H9 (cell line): ENCODE measurements around the gene KRTAP12-2. TPM values are rescaled to one million over a fixed set of nuclear protein-coding genes. Genes with fewer than 3 reads are reported as not detected.

ENCODE experiments used
- DNase-seq: peaks from one replicate; pipeline ENCODE4 v3.0.0-alpha.2; 2017
- H2AFZ ChIP-seq: one replicate; pipeline ENCODE4 v1.6.1; 2013; ENCODE audit warnings: mild to moderate bottlenecking, low read length, control low read depth, moderate library complexity
- H2AK5ac ChIP-seq: 2 replicates; pipeline ENCODE4 v1.6.1; 2013; ENCODE audit warnings: low read length, control low read depth, mixed read lengths; ENCODE audit not compliant: insufficient read length
- H2BK120ac ChIP-seq: one replicate; pipeline ENCODE4 v1.6.1; 2013; ENCODE audit warnings: low read depth, mild to moderate bottlenecking, low read length, control low read depth, inconsistent platforms; ENCODE audit not compliant: poor library complexity, severe bottlenecking
- H2BK12ac ChIP-seq: 2 replicates; pipeline ENCODE4 v1.6.1; 2013; ENCODE audit warnings: low read length, control low read depth, mixed read lengths, low read depth; ENCODE audit not compliant: insufficient read length
- H2BK15ac ChIP-seq: 2 replicates; pipeline ENCODE4 v1.6.1; 2013; ENCODE audit warnings: low read depth, low read length, control low read depth
- H2BK20ac ChIP-seq: one replicate; pipeline ENCODE4 v1.6.1; 2013; ENCODE audit warnings: low read depth, mild to moderate bottlenecking, low read length, control low read depth, inconsistent platforms; ENCODE audit not compliant: poor library complexity, severe bottlenecking
- H2BK5ac ChIP-seq: 2 replicates; pipeline ENCODE4 v1.6.1; 2013; ENCODE audit warnings: low read length, control low read depth, mixed read lengths; ENCODE audit not compliant: insufficient read length
- H3K14ac ChIP-seq: 2 replicates; pipeline ENCODE4 v1.6.1; 2013; ENCODE audit warnings: low read length, control low read depth; ENCODE audit not compliant: insufficient read depth
- H3K18ac ChIP-seq: 2 replicates; pipeline ENCODE4 v1.6.1; 2013; ENCODE audit warnings: low read depth, mild to moderate bottlenecking, mixed read lengths, low read length, control low read depth; ENCODE audit not compliant: insufficient read length
- H3K23ac ChIP-seq: 2 replicates; pipeline ENCODE4 v1.6.1; 2013; ENCODE audit warnings: low read length, control low read depth, mixed read lengths, low read depth; ENCODE audit not compliant: insufficient read length
- H3K23me2 ChIP-seq: 2 replicates; pipeline ENCODE4 v1.6.1; 2013; ENCODE audit warnings: low read depth, mild to moderate bottlenecking, mixed read lengths, low read length, control low read depth; ENCODE audit not compliant: insufficient read length, poor library complexity, severe bottlenecking
- H3K27ac ChIP-seq: 2 replicates; pipeline ENCODE4 v1.5.1; 2013; ENCODE audit warnings: low read length, control low read depth, mixed read lengths, low read depth; ENCODE audit not compliant: insufficient read length
- H3K27me3 ChIP-seq: 2 replicates; pipeline ENCODE4 v1.6.1; 2013; ENCODE audit warnings: low read length, control low read depth, inconsistent platforms; ENCODE audit not compliant: insufficient read depth
- H3K4ac ChIP-seq: 2 replicates; pipeline ENCODE4 v1.6.1; 2013; ENCODE audit warnings: low read depth, mild to moderate bottlenecking, control low read depth, inconsistent platforms, low read length, moderate library complexity
- H3K4me1 ChIP-seq: 2 replicates; pipeline ENCODE4 v1.6.1; 2013; ENCODE audit warnings: low read length, control low read depth, inconsistent platforms; ENCODE audit not compliant: insufficient read depth
- H3K4me2 ChIP-seq: 2 replicates; pipeline ENCODE4 v1.6.1; 2013; ENCODE audit warnings: low read length, control low read depth, mixed read lengths; ENCODE audit not compliant: insufficient read length, insufficient read depth
- H3K56ac ChIP-seq: 2 replicates; pipeline ENCODE4 v1.6.1; 2013; ENCODE audit warnings: low read depth, mild to moderate bottlenecking, mixed read lengths, low read length, control low read depth; ENCODE audit not compliant: insufficient read length
- H3K79me1 ChIP-seq: 2 replicates; pipeline ENCODE4 v1.6.1; 2013; ENCODE audit warnings: low read depth, mild to moderate bottlenecking, moderate library complexity, low read length, control low read depth, inconsistent platforms; ENCODE audit not compliant: insufficient read depth, poor library complexity, severe bottlenecking
- H3K79me2 ChIP-seq: 2 replicates; pipeline ENCODE4 v1.6.1; 2013; ENCODE audit warnings: low read length, control low read depth, inconsistent platforms; ENCODE audit not compliant: insufficient read depth
- H3K9ac ChIP-seq: 2 replicates; pipeline ENCODE4 v1.6.1; 2013; ENCODE audit warnings: low read length, control low read depth, mixed read lengths; ENCODE audit not compliant: insufficient read length; ENCODE audit errors: extremely low read depth
- H3K9me3 ChIP-seq: one replicate; pipeline ENCODE4 v1.6.1; 2013; ENCODE audit warnings: low read depth, low read length, inconsistent platforms; ENCODE audit not compliant: control insufficient read depth
- H3T11ph ChIP-seq: one replicate; pipeline ENCODE4 v1.6.1; 2013; ENCODE audit warnings: mild to moderate bottlenecking, low read length, control low read depth, inconsistent platforms
- H4K20me1 ChIP-seq: one replicate; pipeline ENCODE4 v1.6.1; 2013; ENCODE audit not compliant: control insufficient read depth, insufficient read length, insufficient read depth
- H4K5ac ChIP-seq: 2 replicates; pipeline ENCODE4 v1.6.1; 2013; ENCODE audit warnings: low read depth, mild to moderate bottlenecking, mixed read lengths, low read length, control low read depth; ENCODE audit not compliant: insufficient read length
- H4K8ac ChIP-seq: replicated peaks from 2 replicates; pipeline ENCODE4 v1.6.1; 2013; ENCODE audit warnings: low read length, control low read depth, mixed read lengths, low read depth; ENCODE audit not compliant: insufficient read length
- H4K91ac ChIP-seq: 2 replicates; pipeline ENCODE4 v1.6.1; 2013; ENCODE audit warnings: low read depth, mild to moderate bottlenecking, moderate library complexity, mixed read lengths, low read length, control low read depth; ENCODE audit not compliant: insufficient read length
- H3K27ac Mint-ChIP-seq, 3 experiments: 2 replicates in 2 of 3; 3 replicates in 1 of 3; pipeline ENCODE4 v1.8.0; 2020 to 2021; ENCODE audit warnings: mixed read lengths in 3 of 3, mild to moderate bottlenecking in 1 of 3, moderate library complexity in 1 of 3
- H3K27me3 Mint-ChIP-seq: 2 replicates; pipeline ENCODE4 v1.8.0; 2021; ENCODE audit warnings: low read depth, mild to moderate bottlenecking, moderate library complexity, mixed read lengths
- H3K36me3 Mint-ChIP-seq, 3 experiments: 2 replicates in 2 of 3; 3 replicates in 1 of 3; pipeline ENCODE4 v1.8.0; 2020 to 2021; ENCODE audit warnings: low read depth in 3 of 3, mixed read lengths in 3 of 3; ENCODE audit not compliant: insufficient read depth in 1 of 3
- H3K4me1 Mint-ChIP-seq, 2 experiments: 2 replicates each; pipeline ENCODE4 v1.8.0; 2020; ENCODE audit warnings: mixed read lengths in 2 of 2
- H3K4me3 Mint-ChIP-seq, 2 experiments: 2 replicates in 1 of 2; 3 replicates in 1 of 2; pipeline ENCODE4 v1.8.0; 2020 to 2021; ENCODE audit warnings: mild to moderate bottlenecking in 2 of 2, mixed read lengths in 2 of 2, moderate library complexity in 1 of 2
- H3K9me3 Mint-ChIP-seq, 2 experiments: 2 replicates in 1 of 2; 3 replicates in 1 of 2; pipeline ENCODE4 v1.8.0; 2020; ENCODE audit warnings: mild to moderate bottlenecking in 2 of 2, mixed read lengths in 2 of 2, moderate library complexity in 1 of 2
- WGBS: extraction: QIAGEN DNeasy Blood & Tissue Kit; methylation state at CpG from one replicate; pipeline ENCODE4 v1.1.7; 2013; ENCODE audit warnings: missing lambda C conversion rate, low lambda C conversion rate, mixed read lengths; ENCODE audit not compliant: insufficient read length; ENCODE audit errors: extremely low coverage; 5-methylcytosine and 5-hydroxymethylcytosine counted together
- total RNA-seq: library from RNA; stranded (reverse); gene quantifications from 2 replicates; pipeline ENCODE4 v1.2.1, GENCODE V29; 2021
- TF ChIP-seq, protein P1 (sequence below): fragments of 200-600 bp; sonication (generic); conservative IDR thresholded peaks from 3 replicates; pipeline ENCODE4 v1.8.0; 2021; ENCODE audit warnings: antibody characterized with exemption, mild to moderate bottlenecking

The KRTAP12-2 gene
- total RNA-seq, 1 experiment from 2014 or later = not detected

DNA sequence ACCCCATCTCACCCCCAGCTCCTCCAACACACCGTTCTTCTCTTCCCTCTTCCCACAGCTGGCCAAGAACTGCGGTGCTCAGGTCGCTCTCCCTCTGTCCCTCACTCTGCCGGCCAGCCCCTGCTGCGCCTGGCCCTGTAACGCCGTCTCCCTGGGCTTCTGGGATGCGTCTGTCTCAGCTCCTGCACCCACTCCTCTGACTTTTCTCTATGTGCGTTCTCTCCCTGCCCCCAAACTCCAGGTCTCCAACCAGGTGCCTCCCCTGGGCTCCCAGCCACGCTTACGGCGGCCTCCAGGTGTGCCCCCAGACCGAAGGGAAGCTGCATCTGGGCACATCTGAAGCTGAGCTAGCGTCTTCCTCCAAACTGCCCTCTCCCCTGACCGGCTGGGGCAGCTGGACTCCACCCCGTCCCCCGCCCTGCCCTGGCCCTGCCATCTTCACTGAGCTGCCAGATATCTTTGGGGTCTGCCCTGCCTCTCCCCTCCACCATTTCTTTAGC, 32.8 kb upstream of the KRTAP12-2 start:
- Histone ChIP-seq H2BK12ac (no peak overlapping the region), H3K18ac (peak overlapping the region; percentile 48), H3K27me3 (no peaks in the 10 kb centered on the region; the same call in 1 of the 2 replicates), H4K91ac (no peak overlapping the region), H3K9ac (no peak overlapping the region), H3K9me3 (no peaks in the 10 kb centered on the region), H2BK20ac (no peak overlapping the region), H3K56ac (no peak overlapping the region), H2BK120ac (no peak overlapping the region), H2BK15ac (no peak overlapping the region), H3K4me2 (no peak overlapping the region), H3K79me1 (no peaks in the 10 kb centered on the region), H4K5ac (no peak overlapping the region), H3K4me1 (peaks cover 13% of the 10 kb centered on the region; the same call in 1 of the 2 replicates), H4K8ac (no peak overlapping the region), H2BK5ac (no peak overlapping the region), H4K20me1 (no peaks in the 10 kb centered on the region), H3K14ac (0 out of 2 replicates have a peak overlapping the region, but pooled peaks have one; percentile 29), H3K4ac (no peak overlapping the region), H2AK5ac (no peak overlapping the region), H3T11ph (no peak overlapping the region), H3K23ac (no peak overlapping the region), H3K27ac (no peak overlapping the region), H3K23me2 (no peaks in the 10 kb centered on the region), H3K79me2 (no peaks in the 10 kb centered on the region), H2AFZ (no peak overlapping the region)
- no peaks in the 10 kb centered on the region; a peak in 1 of 7 replicates for H3K36me3 Mint-ChIP-seq
- DNase-seq = no peak
- peak overlapping the region in 2 of 3 experiments; percentile 46 to 50; a peak in 3 of 7 replicates for H3K27ac Mint-ChIP-seq
- H3K27me3 Mint-ChIP-seq = peaks cover 15% of the 10 kb centered on the region
- no peak overlapping the region for H3K4me3 Mint-ChIP-seq
- peaks cover 79 to 85% of the 10 kb centered on the region in 2 experiments for H3K4me1 Mint-ChIP-seq
- WGBS = no CpG with 5 or more reads among the region's 17 CpGs
- TF ChIP-seq, protein P1, sequence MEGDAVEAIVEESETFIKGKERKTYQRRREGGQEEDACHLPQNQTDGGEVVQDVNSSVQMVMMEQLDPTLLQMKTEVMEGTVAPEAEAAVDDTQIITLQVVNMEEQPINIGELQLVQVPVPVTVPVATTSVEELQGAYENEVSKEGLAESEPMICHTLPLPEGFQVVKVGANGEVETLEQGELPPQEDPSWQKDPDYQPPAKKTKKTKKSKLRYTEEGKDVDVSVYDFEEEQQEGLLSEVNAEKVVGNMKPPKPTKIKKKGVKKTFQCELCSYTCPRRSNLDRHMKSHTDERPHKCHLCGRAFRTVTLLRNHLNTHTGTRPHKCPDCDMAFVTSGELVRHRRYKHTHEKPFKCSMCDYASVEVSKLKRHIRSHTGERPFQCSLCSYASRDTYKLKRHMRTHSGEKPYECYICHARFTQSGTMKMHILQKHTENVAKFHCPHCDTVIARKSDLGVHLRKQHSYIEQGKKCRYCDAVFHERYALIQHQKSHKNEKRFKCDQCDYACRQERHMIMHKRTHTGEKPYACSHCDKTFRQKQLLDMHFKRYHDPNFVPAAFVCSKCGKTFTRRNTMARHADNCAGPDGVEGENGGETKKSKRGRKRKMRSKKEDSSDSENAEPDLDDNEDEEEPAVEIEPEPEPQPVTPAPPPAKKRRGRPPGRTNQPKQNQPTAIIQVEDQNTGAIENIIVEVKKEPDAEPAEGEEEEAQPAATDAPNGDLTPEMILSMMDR = no peak
- H3K9me3 Mint-ChIP-seq = no peaks in the 10 kb centered on the region; a peak in 1 of 5 replicates
